A549 (cell line): Measurements from ENCODE around the gene LARGE1. TPM values are rescaled to one million over a fixed set of nuclear protein-coding genes. Genes with fewer than 3 reads are reported as not detected.

ENCODE experiments used
- ATAC-seq, 2 experiments: fragments of 200-7000 bp in 1 of 2; fragments of >200 bp in 1 of 2; cut with Nextera tagmentation in 1 of 2; cut with Tn5 transposase in 1 of 2; 3 replicates each; pipeline versions ENCODE4 v1.8.0 to v1.9.1; 2018 to 2020; ENCODE audit warnings: mild to moderate bottlenecking in 1 of 2, moderate library complexity in 1 of 2
- CTCF ChIA-PET: fragments of 300-600 bp; sonication (Branson Sonifier 250); formaldehyde crosslinking; extraction: SDS; loops from one replicate; lab custom pipeline; 2021; ENCODE audit warnings: antibody characterized with exemption, inconsistent platforms; lab: Yijun Ruan, JAX
- POLR2A ChIA-PET: fragments of 350-600 bp; formaldehyde crosslinking; extraction: SDS; loops from one replicate; lab custom pipeline; 2021; ENCODE audit warnings: antibody characterized with exemption, inconsistent platforms; lab: Yijun Ruan, JAX
- DNase-seq, 2 experiments: peaks; one replicate each; pipeline versions ENCODE4 v3.0.0 to v3.0.0-alpha.2; 2011 to 2016; ENCODE audit warnings: low read depth in 1 of 2, low spot score in 1 of 2
- FAIRE-seq: peaks from 2 replicates; lab custom pipeline; 2011; peaks lifted over from hg19 to GRCh38; lab: Jason Lieb, UNC
- H3K27ac ChIP-seq, 2 experiments: fragments of >200 bp; sonication (Bioruptor Twin); formaldehyde crosslinking; 3 replicates each; pipeline ENCODE4 v1.5.1; 2016 to 2017
- H3K4me1 ChIP-seq: fragments of >200 bp; sonication (Bioruptor Twin); formaldehyde crosslinking; 3 replicates; pipeline ENCODE4 v1.6.1; 2016
- H3K4me2 ChIP-seq: fragments of >200 bp; sonication (Bioruptor Twin); formaldehyde crosslinking; 3 replicates; pipeline ENCODE4 v1.6.1; 2016
- H3K4me3 ChIP-seq: fragments of >200 bp; sonication (Bioruptor Twin); formaldehyde crosslinking; 3 replicates; pipeline ENCODE4 v1.5.1; 2016
- H3K9me3 ChIP-seq: fragments of >200 bp; sonication (Bioruptor Twin); formaldehyde crosslinking; 3 replicates; pipeline ENCODE4 v1.6.1; 2016
- CBX2 ChIP-seq: fragments of 200-600 bp; sonication (generic); IDR thresholded peaks from 2 replicates; pipeline ENCODE4 v1.6.1; 2016; ENCODE audit warnings: low read depth, mild to moderate bottlenecking, borderline replicate concordance
- CBX8 ChIP-seq: fragments of 200-600 bp; sonication (generic); IDR thresholded peaks from 2 replicates; pipeline ENCODE4 v1.6.1; 2016
- CEBPB ChIP-seq, 2 experiments: fragments of >200 bp in 1 of 2; sonication (Bioruptor Twin) in 1 of 2; formaldehyde crosslinking in 1 of 2; IDR thresholded peaks; 2 replicates each; pipeline ENCODE4 v1.6.1; 2012 to 2016
- E2F6 ChIP-seq: IDR thresholded peaks from 2 replicates; pipeline ENCODE4 v1.6.1; 2012; ENCODE audit warnings: low read depth, borderline replicate concordance
- ELK1 ChIP-seq: fragments of 150-350 bp; IDR thresholded peaks from 2 replicates; pipeline ENCODE4 v1.6.1; 2014; ENCODE audit warnings: low read depth, mild to moderate bottlenecking, low read length
- EP300 ChIP-seq, 2 experiments: fragments of >200 bp; sonication (Bioruptor Twin); formaldehyde crosslinking; IDR thresholded peaks; 2 replicates in 1 of 2; 3 replicates in 1 of 2; pipeline ENCODE4 v1.6.1; 2016 to 2017
- FOSL2 ChIP-seq, 2 experiments: fragments of 450-650 bp in 1 of 2; fragments of >200 bp in 1 of 2; sonication (Bioruptor Twin) in 1 of 2; formaldehyde crosslinking; IDR thresholded peaks; 2 replicates each; pipeline versions ENCODE4 v1.5.0 to v1.6.1; 2016 to 2020; ENCODE audit warnings: mild to moderate bottlenecking in 1 of 2, moderate library complexity in 1 of 2
- FOXS1 ChIP-seq: fragments of 250-450 bp; sonication (Bioruptor Pico); IDR thresholded peaks from 2 replicates; pipeline ENCODE4 v1.5.0; 2020; ENCODE audit warnings: mild to moderate bottlenecking, moderate library complexity
- HDAC2 ChIP-seq: fragments of 200-600 bp; sonication (generic); IDR thresholded peaks from 2 replicates; pipeline ENCODE4 v1.6.1; 2016
- HES2 ChIP-seq: fragments of >200 bp; sonication (Bioruptor Twin); formaldehyde crosslinking; IDR thresholded peaks from 2 replicates; pipeline ENCODE4 v1.6.1; 2016
- HOXB5 ChIP-seq: fragments of 250-450 bp; sonication (Bioruptor Pico); IDR thresholded peaks from 2 replicates; pipeline ENCODE4 v1.5.0; 2020; ENCODE audit warnings: mild to moderate bottlenecking, moderate library complexity
- KDM1A ChIP-seq: fragments of 200-600 bp; sonication (generic); IDR thresholded peaks from 2 replicates; pipeline ENCODE4 v1.6.1; 2016; ENCODE audit warnings: low read depth, mild to moderate bottlenecking
- KDM5A ChIP-seq: fragments of 200-600 bp; sonication (generic); IDR thresholded peaks from 2 replicates; pipeline ENCODE4 v1.6.1; 2016; ENCODE audit warnings: antibody characterized with exemption, mild to moderate bottlenecking
- MAFK ChIP-seq: fragments of 450-650 bp; IDR thresholded peaks from 2 replicates; pipeline ENCODE4 v1.6.1; 2014; ENCODE audit not compliant: partially characterized antibody
- NR3C1 ChIP-seq: fragments of >200 bp; sonication (Bioruptor Twin); formaldehyde crosslinking; IDR thresholded peaks from 3 replicates; pipeline ENCODE4 v1.6.1; 2017
- PBX3 ChIP-seq: IDR thresholded peaks from 2 replicates; pipeline ENCODE4 v1.6.1; 2012
- RCOR1 ChIP-seq: fragments of 150-350 bp; IDR thresholded peaks from 2 replicates; pipeline ENCODE4 v1.6.1; 2014; ENCODE audit warnings: antibody characterized with exemption, low read length, low read depth
- REST ChIP-seq: fragments of 200-600 bp; sonication (generic); IDR thresholded peaks from 2 replicates; pipeline ENCODE4 v1.6.1; 2016; ENCODE audit warnings: antibody characterized with exemption, mild to moderate bottlenecking, moderate library complexity
- RNF2 ChIP-seq: fragments of 200-600 bp; sonication (generic); IDR thresholded peaks from 2 replicates; pipeline ENCODE4 v1.6.1; 2016; ENCODE audit warnings: low read depth, mild to moderate bottlenecking, antibody characterized with exemption, moderate library complexity, borderline replicate concordance
- SMC3 ChIP-seq: fragments of >200 bp; sonication (Bioruptor Twin); formaldehyde crosslinking; IDR thresholded peaks from 3 replicates; pipeline ENCODE4 v1.6.1; 2018; ENCODE audit warnings: inconsistent platforms
- SREBF2 ChIP-seq: fragments of 450-650 bp; IDR thresholded peaks from 2 replicates; pipeline ENCODE4 v1.6.1; 2014; ENCODE audit warnings: mild to moderate bottlenecking, moderate library complexity
- ZSCAN20 ChIP-seq: fragments of 250-450 bp; sonication (Bioruptor Pico); IDR thresholded peaks from 2 replicates; pipeline ENCODE4 v1.8.0; 2022; ENCODE audit warnings: mild to moderate bottlenecking, moderate library complexity
- WGBS: methylation state at CpG from one replicate; pipeline ENCODE4 v1.1.6; 2017; ENCODE audit errors: missing lambda C conversion rate; 5-methylcytosine and 5-hydroxymethylcytosine counted together
- polyA plus RNA-seq, 4 experiments: library from polyadenylated mRNA; depleted of rRNA in 3 of 4; stranded (reverse); fragments of >200 nt; fragmentation: RNase III in 1 of 4; extraction: RNeasy Plus Mini Kit Qiagen cat#74134 plus additional on column Dnase treatment in 1 of 4; gene quantifications; 2 replicates in 3 of 4; 3 replicates in 1 of 4; pipeline ENCODE4 v1.2.3, GENCODE V29; 2011 to 2017

LARGE1 gene
- polyA plus RNA-seq, 2 of the 4 experiments (the other 2 are of a cell fraction), result 2.7 to 5.8 TPM

GRCh38 chr22:33875316-33875715 is 45.0 kb downstream of the LARGE1 start:
- Histone ChIP-seq H3K27ac (no peak overlapping the region), H3K4me3 (no peak overlapping the region), H3K9me3 (no peaks in the 10 kb centered on the region), H3K4me2 (no peak overlapping the region), H3K4me1 (peaks cover 3% of the 10 kb centered on the region; the same call in 1 of the 3 replicates)
- ATAC-seq (no peak), FAIRE-seq (no peak), DNase-seq (no peak)
- TF ChIP-seq KDM5A (no peak), ZSCAN20 (CRISPR knock-in tag) (no peak), HES2 (no peak), HDAC2 (no peak), E2F6 (no peak), KDM1A (no peak), ELK1 (no peak), NR3C1 (no peak), PBX3 (no peak), REST (no peak), MAFK (no peak), CBX8 (no peak), CBX2 (no peak), SMC3 (no peak), RNF2 (no peak)
- 82% methylated on average over 2 of the region's 6 CpGs for WGBS
- ChIA-PET CTCF (interaction anchor here (1.5 kb wide), 1 partner anchor 11 kb away, joined by 3 read pairs; no protein-coding TSS in a partner anchor), POLR2A (no interaction called here)

GRCh38 chr22:33874206-33874605 is 46.1 kb downstream of the LARGE1 start:
- FAIRE-seq (no peak), ATAC-seq (no peak), DNase-seq (no peak)
- Histone ChIP-seq H3K4me1 (peaks cover 3% of the 10 kb centered on the region; the same call in 1 of the 3 replicates), H3K9me3 (no peaks in the 10 kb centered on the region), H3K4me2 (no peak overlapping the region), H3K4me3 (no peak overlapping the region), H3K27ac (no peak overlapping the region)
- POLR2A ChIA-PET, result no interaction called here
- 81% methylated on average over 7 of the region's 7 CpGs for WGBS
- TF ChIP-seq FOXS1 (no peak), FOSL2 (IDR thresholded peaks at IDR 0.05) (no peak), FOSL2 (CRISPR knock-in tag; IDR thresholded peaks at IDR 0.05) (no peak), CEBPB (IDR thresholded peaks at IDR 0.05) (no peak), SREBF2 (no peak), RCOR1 (no peak), HOXB5 (no peak), EP300 (IDR thresholded peaks at IDR 0.05) (no peak), PBX3 (no peak), REST (no peak)
- CTCF ChIA-PET, result interaction anchor here (1.5 kb wide), 1 partner anchor 10 kb away, joined by 3 read pairs; no protein-coding TSS in a partner anchor
